Effector CD8-positive, alpha-beta T cell (primary cell): Measurements from ENCODE around the gene KCNG3.

ENCODE experiments used
- DNase-seq: peaks from one replicate; lab custom pipeline; 2025; lab: John Stamatoyannopoulos, UW
- total RNA-seq, 4 experiments: gene quantifications; one replicate each; lab custom pipeline; 2026; lab: John Stamatoyannopoulos, UW

The KCNG3 gene
- total RNA-seq = 0 to 0.37 (median 0.18) reads per million in 4 experiments

DNA sequence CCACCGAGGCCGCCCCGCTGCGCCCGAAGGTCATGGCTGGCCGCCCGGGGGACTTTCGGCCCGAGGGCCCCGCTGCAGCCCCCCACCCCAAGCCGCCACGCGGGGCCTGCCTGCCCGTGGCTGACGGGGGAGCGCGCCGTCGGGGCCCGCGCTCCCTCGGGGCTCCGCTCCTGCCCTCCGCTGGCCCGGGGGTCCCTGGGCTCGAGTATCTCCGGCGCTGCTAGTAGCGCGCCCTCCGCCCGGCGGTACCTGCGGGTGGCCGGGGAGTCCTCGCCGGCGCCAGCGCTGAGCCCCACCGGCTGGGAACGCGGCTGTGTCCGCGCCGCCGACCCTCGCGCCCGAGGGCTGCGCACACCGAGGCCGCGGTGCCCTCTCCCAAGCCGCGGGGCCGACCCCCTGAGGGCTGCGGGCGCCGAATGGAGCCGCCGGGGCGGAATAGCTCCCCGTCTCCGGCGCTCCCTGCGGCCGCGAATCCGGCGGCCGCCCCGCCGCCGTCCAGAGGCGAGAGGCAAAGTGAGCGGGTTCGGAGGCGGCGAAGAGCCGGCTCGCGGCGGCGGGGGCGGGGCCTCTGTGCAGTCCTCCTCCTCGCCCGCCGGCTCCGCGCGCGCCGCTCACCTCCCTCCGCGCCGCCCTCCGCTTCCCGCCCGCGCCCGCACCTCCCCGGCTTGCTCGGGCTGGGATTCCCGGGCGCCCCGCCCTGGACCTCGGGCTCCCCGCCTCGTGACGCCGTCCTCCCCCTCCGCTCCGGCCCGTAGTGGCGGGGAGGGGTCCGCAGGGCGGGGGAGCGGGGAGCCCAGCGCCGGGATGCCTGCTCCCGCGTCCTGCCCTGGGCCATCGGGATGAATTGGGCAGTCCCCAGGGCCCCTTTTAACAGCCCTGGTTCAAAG lies at the start of gene KCNG3:
TSS of gene KCNG3 (minus strand) at position 515 of the 887 bp plus-strand sequence. CDS start at position 34, 481 bp downstream.
- peak; percentile 40 for DNase-seq

DNA sequence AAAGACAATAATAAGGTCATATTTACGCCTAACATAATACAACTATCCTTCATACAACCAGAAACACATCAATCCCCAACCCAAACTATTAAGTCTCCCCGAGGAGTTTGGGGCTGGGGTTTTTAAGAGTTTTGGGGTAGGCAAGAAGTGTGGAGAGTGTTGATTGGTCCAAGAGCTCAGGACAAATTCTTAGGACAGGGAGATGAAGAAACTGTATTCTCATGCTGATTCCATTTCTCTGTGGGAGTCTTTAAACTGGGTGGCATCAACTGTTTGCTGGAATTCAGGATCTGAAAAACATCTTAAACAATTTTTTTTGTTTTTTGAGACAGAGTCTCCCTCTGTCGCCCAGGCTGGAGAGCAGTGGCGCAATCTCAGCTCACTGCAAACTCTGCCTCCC lies 49.1 kb upstream of the KCNG3 start:
- DNase-seq = no peak

DNA sequence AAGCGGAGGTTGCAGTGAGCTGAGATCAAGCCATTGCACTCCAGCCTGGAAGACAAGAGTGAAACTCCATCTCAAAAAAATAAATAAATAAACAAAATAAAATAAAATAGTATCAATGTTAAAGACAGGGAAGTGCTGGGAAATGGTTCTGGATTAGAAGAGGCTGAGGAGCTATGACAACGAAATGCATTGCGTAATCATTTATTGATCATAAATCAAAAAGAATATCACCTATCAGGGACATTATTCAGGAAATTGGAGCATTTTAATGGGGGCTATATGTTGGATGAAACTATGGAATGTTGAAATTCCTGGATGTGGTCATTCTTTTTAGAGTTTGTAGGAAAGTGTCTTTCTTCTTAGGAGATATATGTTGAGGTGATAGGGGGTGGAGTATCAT lies 43.7 kb upstream of the KCNG3 start:
- no peak for DNase-seq

- no peak for DNase-seq
Observed at GRCh38 chr2:42532397-42532796, 38.6 kb upstream of the KCNG3 start.

GRCh38 chr2:42523341-42523740 lies 29.6 kb upstream of the KCNG3 start:
- no peak for DNase-seq

DNA sequence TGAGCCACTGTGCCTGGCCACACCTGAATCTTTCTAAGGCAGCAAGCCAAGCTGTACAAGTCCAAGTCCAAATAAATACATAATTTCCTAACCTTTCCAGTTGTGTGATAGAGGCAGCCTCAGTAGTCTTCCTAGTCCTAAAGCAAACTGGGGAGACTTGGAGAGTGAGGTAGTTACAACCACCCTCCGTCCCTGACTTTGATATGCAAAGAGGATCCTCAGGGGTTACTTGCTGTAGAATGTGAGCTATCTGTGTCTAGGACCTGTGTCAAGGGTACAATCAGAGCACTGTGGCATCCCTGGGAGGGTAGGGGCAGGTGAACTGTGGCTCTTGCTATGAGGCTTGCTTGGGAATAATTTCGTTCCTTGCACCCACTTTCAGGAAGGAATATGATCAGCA lies 28.3 kb upstream of the KCNG3 start:
- DNase-seq = no peak

DNA sequence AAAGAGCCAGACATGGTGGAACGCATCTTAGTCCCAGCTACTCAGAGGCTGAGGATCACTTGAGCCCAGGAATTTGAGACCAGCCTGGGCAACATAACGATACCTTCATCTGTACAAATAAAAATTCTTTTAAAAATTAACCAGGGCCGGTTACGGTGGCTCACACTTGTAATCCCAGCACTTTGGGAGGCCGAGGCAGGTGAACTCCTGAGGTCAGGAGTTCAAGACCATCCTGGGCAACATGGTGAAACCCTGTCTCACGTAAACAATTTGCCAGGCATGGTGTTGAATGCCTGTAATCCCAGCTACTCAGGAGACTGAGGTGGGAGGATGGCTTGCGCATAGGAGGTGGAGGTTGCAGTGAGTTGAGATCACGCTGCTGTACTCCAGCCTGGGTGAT lies 25.8 kb upstream of the KCNG3 start:
- no peak for DNase-seq

GRCh38 chr2:42516418-42516901 lies 22.7 kb upstream of the KCNG3 start:
- no peak for DNase-seq

GRCh38 chr2:42513252-42513918 lies 19.6 kb upstream of the KCNG3 start:
- DNase-seq = no peak

DNA sequence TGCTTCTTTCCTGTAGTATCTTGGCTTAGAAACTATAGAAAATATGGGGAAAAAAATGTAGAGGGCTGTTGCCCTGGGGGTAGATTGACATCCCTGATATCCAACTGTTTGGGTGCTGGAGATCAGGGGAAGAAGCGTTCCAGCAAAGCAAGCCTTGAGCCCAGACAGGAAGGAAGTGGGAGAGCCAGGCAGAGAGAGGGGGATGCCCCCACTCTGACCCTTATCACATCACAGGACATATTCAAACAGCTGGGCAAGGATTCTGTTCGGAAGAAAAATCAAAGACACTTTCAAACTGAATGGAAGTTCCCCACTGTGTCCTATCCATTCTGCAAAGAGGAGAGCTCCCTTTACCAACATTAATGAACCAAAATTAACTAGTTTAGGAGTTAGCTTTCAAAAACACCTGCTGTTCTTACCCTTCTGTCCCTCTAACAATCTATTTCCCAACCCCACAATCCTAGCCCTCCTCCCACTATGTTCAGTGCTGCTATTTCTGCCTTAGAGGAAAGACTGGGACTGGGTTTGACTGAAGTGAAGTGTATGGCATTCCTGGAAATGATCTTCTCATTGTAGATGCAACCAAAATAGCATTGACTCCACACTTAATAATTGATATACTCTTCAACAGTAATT lies 16.9 kb upstream of the KCNG3 start:
- no peak for DNase-seq

DNA sequence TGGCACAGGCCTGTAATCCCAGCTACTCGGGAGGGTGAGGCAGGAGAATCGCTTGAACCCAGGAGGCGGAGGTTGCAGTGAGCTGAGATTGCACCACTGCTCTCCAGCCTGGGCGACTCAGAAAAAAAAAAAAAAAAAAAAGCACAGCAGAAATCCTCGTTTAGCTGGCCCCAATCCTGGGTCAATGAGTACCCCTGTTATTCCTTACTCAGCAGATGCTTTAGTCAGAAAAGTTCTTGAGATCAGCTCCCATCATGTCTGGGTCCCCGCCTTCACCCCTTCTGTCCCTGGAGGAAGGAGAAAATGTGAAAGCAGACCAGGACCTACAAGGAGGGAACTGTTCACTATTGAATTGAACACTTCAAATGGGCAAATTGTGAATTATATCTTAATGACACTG lies 16.4 kb upstream of the KCNG3 start:
- no peak for DNase-seq

DNA sequence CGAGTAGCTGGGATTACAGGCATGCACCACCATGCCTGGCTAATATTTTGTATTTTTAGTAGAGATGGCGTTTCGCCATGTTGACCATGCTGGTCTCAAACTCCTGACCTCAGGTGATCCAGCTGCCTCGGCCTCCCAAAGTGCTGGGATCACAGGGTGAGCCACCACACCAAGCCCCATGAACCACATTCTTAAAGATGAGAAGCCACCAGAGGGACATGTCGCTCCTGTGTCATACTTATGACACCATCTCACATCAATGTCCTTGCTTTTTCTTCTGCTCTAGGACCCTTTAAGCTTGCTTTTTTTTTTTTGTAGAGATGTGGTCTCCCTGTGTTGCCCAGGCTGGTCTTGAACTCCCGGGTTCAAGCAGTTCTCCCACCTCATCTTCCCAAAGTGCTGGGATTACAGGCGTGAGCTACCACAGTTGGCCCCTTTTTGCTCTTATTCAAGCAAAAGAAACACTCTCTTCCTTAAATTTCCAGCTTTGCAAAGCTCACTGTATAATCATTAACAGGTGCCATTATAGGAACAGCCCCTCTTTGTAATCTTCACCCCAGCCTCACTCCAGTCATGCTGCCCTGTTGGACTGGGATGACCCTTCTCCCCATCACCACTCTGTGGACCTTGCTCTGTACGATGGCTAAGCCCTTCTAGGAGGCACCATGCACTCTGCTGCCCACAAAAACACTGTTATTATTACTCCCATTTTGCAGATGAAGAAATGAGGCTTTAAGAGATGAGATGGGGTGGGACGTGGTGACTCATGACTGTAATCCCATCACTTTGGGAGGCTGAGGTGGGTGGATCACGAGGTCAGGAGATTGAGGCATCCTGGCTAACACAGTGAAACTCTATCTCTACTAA lies 10.8 kb upstream of the KCNG3 start:
- DNase-seq = no peak

- DNase-seq = no peak
Observed at GRCh38 chr2:42503291-42503690, 9.5 kb upstream of the KCNG3 start.

DNA sequence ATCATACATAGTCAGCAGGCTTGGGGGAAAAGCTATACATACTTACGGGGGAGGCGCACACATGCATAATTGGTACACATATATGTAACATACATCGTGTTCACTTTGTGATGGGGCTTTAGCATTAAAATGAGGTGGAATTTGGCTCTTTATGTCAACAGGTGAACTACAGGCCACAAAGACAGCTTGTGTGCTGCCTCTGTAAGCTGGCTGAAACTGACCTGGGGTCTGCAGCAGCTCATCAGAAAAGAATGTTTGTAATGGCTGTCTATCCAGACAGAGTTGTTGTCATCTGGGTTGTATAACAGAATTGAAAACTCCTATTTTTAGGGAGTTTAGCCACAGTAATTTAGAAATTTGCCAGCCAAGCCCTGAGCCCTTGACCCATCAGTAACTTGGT lies 4.7 kb upstream of the KCNG3 start:
- no peak for DNase-seq

DNA sequence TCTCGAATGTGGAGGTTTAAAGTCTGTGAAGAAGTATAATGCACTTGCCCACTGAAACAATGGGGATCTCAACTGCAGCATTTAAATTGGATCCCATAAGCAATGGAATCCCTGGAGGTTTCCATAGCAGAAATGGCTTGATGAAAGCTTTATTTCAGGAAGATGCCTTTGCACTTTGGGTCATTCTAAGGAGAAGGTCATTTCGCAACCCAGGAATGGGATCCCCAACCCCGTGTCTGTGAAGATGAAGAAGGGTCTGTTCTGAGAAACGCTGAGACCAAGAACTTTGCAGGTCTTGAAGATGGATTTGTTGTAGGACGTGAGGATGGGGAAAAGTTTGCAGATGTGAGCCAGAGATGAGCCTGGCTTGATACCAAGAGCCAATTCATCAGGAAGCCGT lies 1.8 kb upstream of the KCNG3 start:
- no peak for DNase-seq

- DNase-seq = no peak
Observed at GRCh38 chr2:42495234-42495581, 1.4 kb upstream of the KCNG3 start.

DNA sequence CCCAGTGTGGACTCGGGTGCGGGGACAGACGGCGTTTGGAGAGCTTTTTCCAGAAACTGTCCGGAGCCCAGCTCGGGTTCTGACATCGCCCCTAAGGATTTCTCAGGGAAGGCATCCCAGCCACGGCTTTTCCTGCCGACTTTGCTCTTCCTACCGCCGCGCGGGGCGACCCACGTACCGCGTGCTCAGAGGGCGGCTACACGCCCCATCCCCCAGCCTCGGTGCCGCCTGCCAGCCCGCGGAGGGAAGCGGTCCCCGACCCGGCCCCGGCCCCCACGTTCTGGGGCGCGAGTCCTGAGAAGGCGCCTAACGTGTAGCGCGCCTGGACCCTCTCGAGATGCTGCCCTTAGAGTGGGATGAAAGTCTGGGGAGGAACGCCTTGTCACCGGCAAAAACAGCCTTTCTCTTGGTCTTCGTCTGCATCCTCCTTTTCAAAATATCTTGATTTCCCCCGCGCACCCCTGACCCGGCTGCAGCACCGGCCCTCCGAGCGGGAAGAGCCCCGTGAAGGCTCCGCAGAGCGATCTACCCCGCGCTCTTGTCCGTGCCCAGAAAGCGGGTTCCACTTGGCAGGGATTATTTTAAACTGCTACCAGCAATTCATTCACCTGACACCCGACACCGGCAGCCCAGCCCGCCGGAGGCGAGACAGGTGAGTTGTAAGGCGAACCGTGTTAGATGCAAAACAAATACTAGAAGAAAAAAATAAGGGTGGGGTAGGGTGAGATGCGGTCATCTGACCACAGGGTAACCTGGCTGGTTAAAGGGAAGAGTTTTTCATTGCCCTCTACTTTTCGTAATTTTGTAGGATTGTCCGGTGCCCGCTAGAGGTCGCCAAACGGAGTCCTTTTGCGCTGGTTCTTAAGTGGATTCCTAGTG lies 812 bp upstream of the KCNG3 start:
- peak; percentile 53 for DNase-seq

GRCh38 chr2:42492691-42493467 lies 903 bp downstream of the KCNG3 start:
- DNase-seq = no peak

DNA sequence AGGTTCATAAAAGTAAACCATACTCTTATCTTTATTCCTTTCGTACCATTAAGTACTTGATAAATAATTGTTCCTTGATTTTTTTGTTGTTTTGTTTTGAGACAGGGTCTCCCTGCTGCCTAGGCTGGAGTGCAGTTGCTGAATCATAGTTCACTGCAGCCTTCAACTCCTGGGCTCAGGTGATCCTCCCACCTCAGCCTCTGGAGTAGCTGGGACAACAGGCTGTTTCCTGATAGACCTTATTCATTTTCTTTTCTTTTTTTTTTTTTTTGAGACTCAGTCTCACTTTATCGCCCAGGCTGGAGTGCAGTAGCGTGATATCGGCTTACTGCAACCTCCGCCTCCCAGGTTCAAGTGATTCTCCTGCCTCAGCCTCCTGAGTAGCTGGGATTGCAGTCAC lies 5.5 kb downstream of the KCNG3 start:
- DNase-seq = no peak
